Lung (tissue), 12 donors: ENCODE data around the gene SIK3. TPM values are rescaled to one million over a fixed set of nuclear protein-coding genes. Genes with fewer than 3 reads are reported as not detected.

ENCODE experiments used
- ATAC-seq: fragments of 200-7000 bp; cut with Tn5 transposase; one replicate; pipeline ENCODE4 v1.9.1; 2020; ENCODE audit warnings: moderate number of reproducible peaks; ENCODE audit not compliant: insufficient read depth, low FRiP score
- DNase-seq, 3 donors: peaks; one replicate each; pipeline ENCODE4 v3.0.0-alpha.2; 2013 to 2017
- H3K27ac ChIP-seq, 2 donors: one replicate each; pipeline ENCODE4 v1.5.1; 2013; ENCODE audit warnings: mild to moderate bottlenecking in 2 of 2, moderate library complexity in 2 of 2, control low read depth in 1 of 2, inconsistent platforms in 1 of 2, low read depth in 1 of 2, low read length in 1 of 2
- H3K27me3 ChIP-seq, 3 donors: one replicate each; pipeline ENCODE4 v1.5.1; 2013; ENCODE audit warnings: low read length in 2 of 3; ENCODE audit not compliant: control insufficient read depth in 3 of 3, insufficient read depth in 3 of 3
- H3K36me3 ChIP-seq, 4 donors: one replicate each; pipeline ENCODE4 v1.5.1; 2013; ENCODE audit warnings: low read length in 4 of 4, mild to moderate bottlenecking in 1 of 4, moderate library complexity in 1 of 4; ENCODE audit not compliant: control insufficient read depth in 4 of 4, insufficient read depth in 4 of 4
- H3K4me1 ChIP-seq, 5 donors: one replicate each; pipeline ENCODE4 v1.5.1; 2013; ENCODE audit warnings: low read length in 5 of 5, mild to moderate bottlenecking in 2 of 5, moderate library complexity in 1 of 5; ENCODE audit not compliant: control insufficient read depth in 5 of 5, insufficient read depth in 5 of 5
- H3K4me3 ChIP-seq: one replicate; pipeline ENCODE4 v1.5.1; 2013; ENCODE audit warnings: mild to moderate bottlenecking, control low read depth, moderate library complexity
- H3K9ac ChIP-seq, 2 donors: one replicate each; pipeline ENCODE4 v1.5.1; 2013; ENCODE audit warnings: low read length in 2 of 2, control low read depth in 1 of 2; ENCODE audit not compliant: insufficient read depth in 1 of 2
- H3K9me3 ChIP-seq, 4 donors: one replicate each; pipeline ENCODE4 v1.5.1; 2013; ENCODE audit warnings: low read length in 3 of 4, mild to moderate bottlenecking in 1 of 4, moderate library complexity in 1 of 4; ENCODE audit not compliant: control insufficient read depth in 4 of 4, insufficient read depth in 3 of 4
- CTCF ChIP-seq: IDR thresholded peaks from 2 replicates; pipeline ENCODE4 v1.5.1; 2012; ENCODE audit warnings: mild to moderate bottlenecking; ENCODE audit errors: control extremely low read depth, extremely low read depth
- WGBS, 2 donors: extraction: QIAGEN DNeasy Blood & Tissue Kit; methylation state at CpG; one replicate each; pipeline ENCODE4 v1.1.7; 2013; 5-methylcytosine and 5-hydroxymethylcytosine counted together
- polyA plus RNA-seq, 2 donors: library from polyadenylated mRNA; stranded (reverse); fragments of 200-250 nt; gene quantifications; one replicate each; pipeline ENCODE4 v1.2.1, GENCODE V29; 2013
- total RNA-seq, 2 donors: library from RNA; depleted of rRNA in 1 of 2; stranded (reverse); fragments of >200 nt in 1 of 2; gene quantifications; one replicate each; pipeline ENCODE4 v1.2.1, GENCODE V29; 2014 to 2021
- donor health status: control.
- donor health status: control.
- donor health status: Bipolar disorder and iron deficiency.
- donor health status: healthy.
- donor health status: DM: yes; HTN: yes; CAD: no.

Gene SIK3
- total and polyA plus RNA-seq, 4 donors = 9.0 to 43.4 (median 29.6) TPM

DNA sequence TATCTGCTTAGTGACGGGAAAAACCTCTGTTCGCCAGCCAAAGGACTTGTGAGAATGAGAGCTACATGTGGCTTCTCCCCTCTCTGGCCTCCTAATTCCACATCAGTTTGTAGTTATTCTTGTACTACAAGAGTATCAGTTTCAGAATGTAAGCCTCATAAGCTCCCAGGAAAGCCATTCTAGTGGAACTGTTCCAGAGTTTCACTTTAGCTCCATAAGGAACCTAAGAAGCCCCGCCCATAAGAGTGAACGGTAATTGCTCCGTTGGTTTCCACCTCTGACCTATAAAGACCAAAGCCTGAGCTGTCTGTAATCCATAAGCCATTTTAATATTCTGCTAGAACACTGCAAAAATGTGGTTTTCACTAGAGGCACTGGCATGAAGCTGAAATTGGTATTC is 53.0 kb downstream of the SIK3 start:
- Histone ChIP-seq H3K36me3 (no peaks in the 10 kb centered on the region), H3K27me3 (no peaks in the 10 kb centered on the region), H3K9me3 (no peaks in the 10 kb centered on the region), H3K27ac (peak overlapping the region in 1 of 2 donors; percentile 60), H3K9ac (no peak overlapping the region), H3K4me3 (no peak overlapping the region), H3K4me1 (peaks cover 2 to 38% (median 11%) of the 10 kb centered on the region in 5 donors)
- TF ChIP-seq CTCF = no peak
- DNase-seq = peak in 2 of 3 donors; percentile 44 to 73
- 54 to 67% methylated on average over 5 of the region's 5 CpGs for WGBS, 2 donors
- ATAC-seq = no peak

- Histone ChIP-seq H3K9ac (no peak overlapping the region), H3K4me1 (peaks cover 2 to 38% (median 13%) of the 10 kb centered on the region in 5 donors), H3K4me3 (no peak overlapping the region), H3K9me3 (no peaks in the 10 kb centered on the region), H3K27me3 (no peaks in the 10 kb centered on the region), H3K27ac (no peak overlapping the region), H3K36me3 (no peaks in the 10 kb centered on the region)
- 81 to 86% methylated on average over 7 of the region's 7 CpGs for WGBS, 2 donors
- no peak for ATAC-seq
- no peak for TF ChIP-seq CTCF
- peak in 1 of 3 donors; percentile 37 for DNase-seq
These were observed 53.8 kb downstream of the SIK3 start for GRCh38 chr11:117044287-117045035.

GRCh38 chr11:117042689-117043088 is 55.5 kb downstream of the SIK3 start:
- Histone ChIP-seq H3K4me1 (peaks cover 2 to 39% (median 13%) of the 10 kb centered on the region in 5 donors), H3K9me3 (no peaks in the 10 kb centered on the region), H3K27ac (no peak overlapping the region), H3K9ac (no peak overlapping the region), H3K36me3 (no peaks in the 10 kb centered on the region), H3K27me3 (no peaks in the 10 kb centered on the region), H3K4me3 (no peak overlapping the region)
- TF ChIP-seq CTCF = no peak
- ATAC-seq (no peak), DNase-seq (peak in 2 of 3 donors; percentile 36 to 64)
- WGBS, 2 donors = 90 to 93% methylated on average over 3 of the region's 3 CpGs

DNA sequence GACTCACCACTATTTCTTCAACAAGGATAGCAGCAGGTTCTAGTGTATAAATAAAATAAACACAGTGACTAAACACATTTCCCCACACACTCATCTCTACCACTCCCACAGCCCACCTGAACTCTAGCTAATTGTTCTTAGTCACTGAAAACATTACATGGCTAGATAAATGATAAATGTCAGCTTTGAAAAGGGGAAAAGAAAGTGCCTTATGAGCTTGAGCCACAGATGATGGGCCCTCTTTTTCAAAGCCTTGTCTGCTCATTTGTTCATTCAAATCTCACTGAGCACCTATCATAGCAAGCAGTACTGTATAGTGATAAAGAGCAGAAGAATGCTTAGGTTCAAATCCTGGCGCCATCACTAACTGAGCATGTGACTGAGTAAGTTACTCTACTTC is 58.3 kb downstream of the SIK3 start:
- WGBS, 2 donors = 93 to 98% methylated on average over 1 of the region's 1 CpG
- Histone ChIP-seq H3K4me3 (no peak overlapping the region), H3K36me3 (no peaks in the 10 kb centered on the region), H3K27me3 (no peaks in the 10 kb centered on the region), H3K9me3 (no peaks in the 10 kb centered on the region), H3K4me1 (peaks cover 1 to 35% (median 17%) of the 10 kb centered on the region in 5 donors), H3K9ac (no peak overlapping the region), H3K27ac (no peak overlapping the region)
- DNase-seq (no peak), ATAC-seq (no peak)
- TF ChIP-seq CTCF = no peak
